Stimulated activated memory B cell treated with anti-CD40 and anti-IgM and Interleukin-4, amounts not matched to agents 10 μg/mL and 1 μg/mL and 100 μg/mL, for 72 hours (primary cell): ENCODE results near the gene PTPN22.
"Not testable (repeated sequence)": the region's sequence is repeated elsewhere in the genome, so short reads cannot be mapped to it uniquely, and the experiment has no call there.

Experiments used
- ATAC-seq: fragments of 150-1000 bp; cut with Tn5 transposase; 2 replicates; pipeline ENCODE4 v1.10.0; 2021
- H3K27ac Mint-ChIP-seq: one replicate; pipeline ENCODE4 v1.8.0; 2022; ENCODE audit warnings: mild to moderate bottlenecking, mixed read lengths
- H3K27me3 Mint-ChIP-seq: one replicate; pipeline ENCODE4 v1.8.0; 2022; ENCODE audit warnings: mixed read lengths
- H3K36me3 Mint-ChIP-seq: one replicate; pipeline ENCODE4 v1.8.0; 2022; ENCODE audit warnings: mixed read lengths
- H3K4me1 Mint-ChIP-seq: one replicate; pipeline ENCODE4 v1.8.0; 2022; ENCODE audit warnings: mixed read lengths
- H3K4me3 Mint-ChIP-seq: one replicate; pipeline ENCODE4 v1.8.0; 2022; ENCODE audit warnings: mild to moderate bottlenecking, moderate library complexity, mixed read lengths
- H3K9me3 Mint-ChIP-seq: one replicate; pipeline ENCODE4 v1.8.0; 2022; ENCODE audit warnings: mixed read lengths

Gene PTPN22

GRCh38 chr1:113870778-113871177, 734 bp downstream of the PTPN22 start:
- H3K4me1 Mint-ChIP-seq: peaks cover 55% of the 10 kb centered on the region
- H3K36me3 Mint-ChIP-seq: no peaks in the 10 kb centered on the region
- no peaks in the 10 kb centered on the region for H3K27me3 Mint-ChIP-seq
- no peaks in the 10 kb centered on the region for H3K9me3 Mint-ChIP-seq
- peak overlapping the region; percentile 86 for H3K27ac Mint-ChIP-seq
- no peak for ATAC-seq
- peak overlapping the region; percentile 72 for H3K4me3 Mint-ChIP-seq

- Mint-ChIP-seq H3K4me1 (peaks cover 53% of the 10 kb centered on the region), H3K27me3 (no peaks in the 10 kb centered on the region), H3K4me3 (peak overlapping the region; percentile 50), H3K36me3 (no peaks in the 10 kb centered on the region), H3K9me3 (no peaks in the 10 kb centered on the region), H3K27ac (peak overlapping the region; percentile 86)
- ATAC-seq: peak; percentile 35
Measured at GRCh38 chr1:113868387-113869083, 3.0 kb downstream of the PTPN22 start.

- Mint-ChIP-seq H3K4me1 (peaks cover 72% of the 10 kb centered on the region), H3K9me3 (peaks cover 3% of the 10 kb centered on the region), H3K27me3 (no peaks in the 10 kb centered on the region), H3K4me3 (no peak overlapping the region), H3K36me3 (peaks cover 25% of the 10 kb centered on the region), H3K27ac (peak overlapping the region; percentile 80)
- ATAC-seq: no peak
Measured at GRCh38 chr1:113861641-113862040, 9.9 kb downstream of the PTPN22 start.

- H3K4me1 Mint-ChIP-seq: peaks cover 72% of the 10 kb centered on the region
- H3K36me3 Mint-ChIP-seq: peaks cover 32% of the 10 kb centered on the region
- H3K27ac Mint-ChIP-seq: peak overlapping the region; percentile 80
- no peak overlapping the region for H3K4me3 Mint-ChIP-seq
- no peak for ATAC-seq
- no peaks in the 10 kb centered on the region for H3K27me3 Mint-ChIP-seq
- H3K9me3 Mint-ChIP-seq: peaks cover 3% of the 10 kb centered on the region
Measured at GRCh38 chr1:113860891-113861290, 10.6 kb downstream of the PTPN22 start.

GRCh38 chr1:113859478-113860175, 11.9 kb downstream of the PTPN22 start:
- Mint-ChIP-seq H3K27me3 (no peaks in the 10 kb centered on the region), H3K9me3 (peaks cover 3% of the 10 kb centered on the region), H3K4me1 (peaks cover 68% of the 10 kb centered on the region), H3K4me3 (peak overlapping the region; percentile 66), H3K27ac (peak overlapping the region; percentile 80), H3K36me3 (peaks cover 40% of the 10 kb centered on the region)
- peak; percentile 96 for ATAC-seq

GRCh38 chr1:113858982-113859381, 12.5 kb downstream of the PTPN22 start:
- peaks cover 62% of the 10 kb centered on the region for H3K4me1 Mint-ChIP-seq

GRCh38 chr1:113858418-113858817, 13.1 kb downstream of the PTPN22 start:
- Mint-ChIP-seq H3K27me3 (no peaks in the 10 kb centered on the region), H3K36me3 (peaks cover 47% of the 10 kb centered on the region), H3K9me3 (peaks cover 3% of the 10 kb centered on the region), H3K4me3 (peak overlapping the region; percentile 4), H3K27ac (peak overlapping the region; percentile 80), H3K4me1 (peaks cover 61% of the 10 kb centered on the region)
- ATAC-seq: peak; percentile 87

More at GRCh38 chr1:113858982-113859381, 12.5 kb downstream of the PTPN22 start:
- ATAC-seq: no peak
- Mint-ChIP-seq H3K4me3 (peak overlapping the region; percentile 66), H3K36me3 (peaks cover 47% of the 10 kb centered on the region), H3K27me3 (no peaks in the 10 kb centered on the region), H3K27ac (peak overlapping the region; percentile 80), H3K9me3 (peaks cover 3% of the 10 kb centered on the region)

- Mint-ChIP-seq H3K4me1 (peaks cover 55% of the 10 kb centered on the region), H3K36me3 (peaks cover 40% of the 10 kb centered on the region), H3K27ac (peak overlapping the region; percentile 80), H3K27me3 (no peaks in the 10 kb centered on the region), H3K9me3 (peaks cover 3% of the 10 kb centered on the region), H3K4me3 (no peak overlapping the region)
- no peak for ATAC-seq
Measured at GRCh38 chr1:113857776-113858175, 13.7 kb downstream of the PTPN22 start.

GRCh38 chr1:113856401-113856790, 15.1 kb downstream of the PTPN22 start:
- H3K9me3 Mint-ChIP-seq: no peaks in the 10 kb centered on the region
- H3K36me3 Mint-ChIP-seq: peaks cover 28% of the 10 kb centered on the region
- peaks cover 41% of the 10 kb centered on the region for H3K4me1 Mint-ChIP-seq
- ATAC-seq: no peak
- H3K4me3 Mint-ChIP-seq: no peak overlapping the region
- H3K27me3 Mint-ChIP-seq: no peaks in the 10 kb centered on the region
- no peak overlapping the region for H3K27ac Mint-ChIP-seq

GRCh38 chr1:113855630-113856400, 15.7 kb downstream of the PTPN22 start:
- ATAC-seq: no peak
- peaks cover 31% of the 10 kb centered on the region for H3K36me3 Mint-ChIP-seq
- H3K4me1 Mint-ChIP-seq: peaks cover 39% of the 10 kb centered on the region
- no peak overlapping the region for H3K27ac Mint-ChIP-seq
- no peaks in the 10 kb centered on the region for H3K27me3 Mint-ChIP-seq
- H3K4me3 Mint-ChIP-seq: no peak overlapping the region
- H3K9me3 Mint-ChIP-seq: no peaks in the 10 kb centered on the region

- H3K9me3 Mint-ChIP-seq: peaks cover 2% of the 10 kb centered on the region
- no peak overlapping the region for H3K4me3 Mint-ChIP-seq
- no peak for ATAC-seq
- peaks cover 32% of the 10 kb centered on the region for H3K4me1 Mint-ChIP-seq
- peaks cover 34% of the 10 kb centered on the region for H3K36me3 Mint-ChIP-seq
- H3K27me3 Mint-ChIP-seq: no peaks in the 10 kb centered on the region
- H3K27ac Mint-ChIP-seq: no peak overlapping the region
Measured at GRCh38 chr1:113854234-113854633, 17.3 kb downstream of the PTPN22 start.

GRCh38 chr1:113852694-113853093, 18.8 kb downstream of the PTPN22 start:
- not testable (repeated sequence) for ATAC-seq, H3K4me3 Mint-ChIP-seq, H3K27me3 Mint-ChIP-seq, H3K9me3 Mint-ChIP-seq, H3K27ac Mint-ChIP-seq
- Mint-ChIP-seq H3K36me3 (peaks cover 39% of the 10 kb centered on the region), H3K4me1 (peaks cover 17% of the 10 kb centered on the region)

- H3K27me3 Mint-ChIP-seq: no peaks in the 10 kb centered on the region
- peaks cover 6% of the 10 kb centered on the region for H3K9me3 Mint-ChIP-seq
- H3K4me1 Mint-ChIP-seq: peaks cover 13% of the 10 kb centered on the region
- peaks cover 45% of the 10 kb centered on the region for H3K36me3 Mint-ChIP-seq
- H3K27ac Mint-ChIP-seq: no peak overlapping the region
- no peak for ATAC-seq
- no peak overlapping the region for H3K4me3 Mint-ChIP-seq
Measured at GRCh38 chr1:113850127-113850796, 21.2 kb downstream of the PTPN22 start.

GRCh38 chr1:113849072-113849471, 22.4 kb downstream of the PTPN22 start:
- H3K9me3 Mint-ChIP-seq: peaks cover 6% of the 10 kb centered on the region
- no peaks in the 10 kb centered on the region for H3K27me3 Mint-ChIP-seq
- H3K36me3 Mint-ChIP-seq: peaks cover 35% of the 10 kb centered on the region
- ATAC-seq: no peak
- peaks cover 13% of the 10 kb centered on the region for H3K4me1 Mint-ChIP-seq
- H3K4me3 Mint-ChIP-seq: no peak overlapping the region
- no peak overlapping the region for H3K27ac Mint-ChIP-seq
